Osteocyte (in vitro differentiated cells): Measurements from ENCODE around the gene COX5B. TPM values are rescaled to one million over a fixed set of nuclear protein-coding genes. Genes with fewer than 3 reads are reported as not detected.
A peak's percentile ranks its signal among the peaks of the same experiment; 100 is the strongest.
"Not testable (repeated sequence)": the region's sequence is repeated elsewhere in the genome, so short reads cannot be mapped to it uniquely, and the experiment has no call there.

ENCODE experiments used
- DNase-seq: peaks from one replicate; pipeline ENCODE4 v3.0.0; 2021; ENCODE audit warnings: mixed read lengths; ENCODE audit not compliant: unreplicated experiment; ENCODE audit errors: extremely low spot score
- H3K27ac Mint-ChIP-seq: one replicate; pipeline ENCODE4 v1.8.0; 2021; ENCODE audit warnings: mild to moderate bottlenecking, mixed read lengths; ENCODE audit not compliant: unreplicated experiment
- H3K27me3 Mint-ChIP-seq: one replicate; pipeline ENCODE4 v1.8.0; 2021; ENCODE audit warnings: mixed read lengths; ENCODE audit not compliant: unreplicated experiment
- H3K36me3 Mint-ChIP-seq: one replicate; pipeline ENCODE4 v1.8.0; 2021; ENCODE audit warnings: mixed read lengths; ENCODE audit not compliant: unreplicated experiment
- H3K4me1 Mint-ChIP-seq: one replicate; pipeline ENCODE4 v1.8.0; 2021; ENCODE audit warnings: mixed read lengths; ENCODE audit not compliant: unreplicated experiment
- H3K4me3 Mint-ChIP-seq: one replicate; pipeline ENCODE4 v1.8.0; 2021; ENCODE audit warnings: mild to moderate bottlenecking, moderate library complexity, mixed read lengths; ENCODE audit not compliant: unreplicated experiment
- H3K9me3 Mint-ChIP-seq: one replicate; pipeline ENCODE4 v1.8.0; 2021; ENCODE audit warnings: mixed read lengths; ENCODE audit not compliant: unreplicated experiment
- long read RNA-seq: library from polyadenylated mRNA; unstranded; transcript quantifications from one replicate; pipeline ENCODE4 v2.0.0, GENCODE V29; 2021
- total RNA-seq: library from RNA; stranded (reverse); gene quantifications from 2 replicates; pipeline ENCODE4 v1.2.1, GENCODE V29; 2021
- TF ChIP-seq, protein P1 (sequence below): fragments of 200-600 bp; sonication (generic); IDR thresholded peaks from 2 replicates; pipeline ENCODE4 v1.5.0; 2021; ENCODE audit warnings: antibody characterized with exemption, mild to moderate bottlenecking, moderate library complexity

The COX5B gene, protein sequence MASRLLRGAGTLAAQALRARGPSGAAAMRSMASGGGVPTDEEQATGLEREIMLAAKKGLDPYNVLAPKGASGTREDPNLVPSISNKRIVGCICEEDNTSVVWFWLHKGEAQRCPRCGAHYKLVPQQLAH
- 185 and 191 TPM in 2 replicates for total RNA-seq
- long read RNA-seq, transcript COX5B-201 (4 exons, 712 nt), result major isoform, 61 of 69 reads
- long read RNA-seq, partial matches to known transcripts, result 7 of 69 reads
- long read RNA-seq, other reads (novel, unspliced or antisense), result 1 of 69 reads

DNA sequence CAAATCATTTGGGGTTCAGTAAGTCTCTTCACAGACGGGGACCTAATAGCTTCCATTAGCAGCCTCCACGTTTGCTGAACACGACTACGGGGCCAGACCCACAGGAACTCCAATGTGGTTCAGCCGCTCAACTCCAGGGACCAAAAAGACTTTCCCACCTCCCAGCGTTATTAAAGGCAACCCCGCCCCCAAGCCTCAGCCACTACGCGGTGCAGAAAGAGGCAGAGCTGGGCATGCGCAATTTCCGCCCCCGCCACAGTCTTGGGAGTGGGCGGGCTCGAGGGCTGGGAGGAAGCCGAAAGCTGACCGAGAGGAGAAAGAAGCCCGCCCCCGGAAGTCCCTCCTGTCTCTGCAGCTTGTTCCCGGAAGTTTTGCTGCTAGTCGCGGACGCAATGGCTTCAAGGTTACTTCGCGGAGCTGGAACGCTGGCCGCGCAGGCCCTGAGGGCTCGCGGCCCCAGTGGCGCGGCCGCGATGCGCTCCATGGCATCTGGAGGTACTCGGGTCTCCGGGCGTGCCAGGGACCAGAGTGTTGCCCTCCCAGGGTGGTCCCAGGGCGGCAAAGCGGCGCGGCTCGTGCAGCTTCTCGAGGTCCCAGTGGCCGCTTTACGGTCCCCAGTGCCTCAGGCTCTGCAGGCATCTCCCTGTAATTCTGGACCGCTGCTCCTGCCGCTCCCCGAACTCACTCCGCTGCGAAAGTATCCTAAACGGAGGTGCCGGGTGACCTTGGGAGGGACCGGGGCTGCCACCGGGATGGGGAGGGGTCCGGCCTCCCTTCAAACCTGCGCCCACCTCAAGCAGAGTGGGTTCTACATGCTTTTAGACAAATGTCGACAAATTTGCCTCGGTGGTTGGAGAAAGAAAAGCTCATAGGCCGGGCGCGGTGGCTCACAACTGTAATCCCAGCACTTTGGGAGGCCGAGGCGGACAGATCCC, at the start of gene COX5B:
TSS of gene COX5B (plus strand) at position 368 of the 935 bp plus-strand sequence. CDS start at position 393, 25 bp downstream.
- H3K4me1 Mint-ChIP-seq, result peaks cover 15% of the 10 kb centered on the region
- TF ChIP-seq, protein P1, sequence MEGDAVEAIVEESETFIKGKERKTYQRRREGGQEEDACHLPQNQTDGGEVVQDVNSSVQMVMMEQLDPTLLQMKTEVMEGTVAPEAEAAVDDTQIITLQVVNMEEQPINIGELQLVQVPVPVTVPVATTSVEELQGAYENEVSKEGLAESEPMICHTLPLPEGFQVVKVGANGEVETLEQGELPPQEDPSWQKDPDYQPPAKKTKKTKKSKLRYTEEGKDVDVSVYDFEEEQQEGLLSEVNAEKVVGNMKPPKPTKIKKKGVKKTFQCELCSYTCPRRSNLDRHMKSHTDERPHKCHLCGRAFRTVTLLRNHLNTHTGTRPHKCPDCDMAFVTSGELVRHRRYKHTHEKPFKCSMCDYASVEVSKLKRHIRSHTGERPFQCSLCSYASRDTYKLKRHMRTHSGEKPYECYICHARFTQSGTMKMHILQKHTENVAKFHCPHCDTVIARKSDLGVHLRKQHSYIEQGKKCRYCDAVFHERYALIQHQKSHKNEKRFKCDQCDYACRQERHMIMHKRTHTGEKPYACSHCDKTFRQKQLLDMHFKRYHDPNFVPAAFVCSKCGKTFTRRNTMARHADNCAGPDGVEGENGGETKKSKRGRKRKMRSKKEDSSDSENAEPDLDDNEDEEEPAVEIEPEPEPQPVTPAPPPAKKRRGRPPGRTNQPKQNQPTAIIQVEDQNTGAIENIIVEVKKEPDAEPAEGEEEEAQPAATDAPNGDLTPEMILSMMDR, result no peak
- H3K36me3 Mint-ChIP-seq, result peaks cover 18% of the 10 kb centered on the region
- H3K27ac Mint-ChIP-seq, result peak within 1 kb of the TSS; percentile 97
- DNase-seq, result peak; percentile 99
- H3K9me3 Mint-ChIP-seq, result no peaks in the 10 kb centered on the region
- H3K27me3 Mint-ChIP-seq, result no peaks in the 10 kb centered on the region
- peak within 1 kb of the TSS; percentile 90 for H3K4me3 Mint-ChIP-seq

DNA sequence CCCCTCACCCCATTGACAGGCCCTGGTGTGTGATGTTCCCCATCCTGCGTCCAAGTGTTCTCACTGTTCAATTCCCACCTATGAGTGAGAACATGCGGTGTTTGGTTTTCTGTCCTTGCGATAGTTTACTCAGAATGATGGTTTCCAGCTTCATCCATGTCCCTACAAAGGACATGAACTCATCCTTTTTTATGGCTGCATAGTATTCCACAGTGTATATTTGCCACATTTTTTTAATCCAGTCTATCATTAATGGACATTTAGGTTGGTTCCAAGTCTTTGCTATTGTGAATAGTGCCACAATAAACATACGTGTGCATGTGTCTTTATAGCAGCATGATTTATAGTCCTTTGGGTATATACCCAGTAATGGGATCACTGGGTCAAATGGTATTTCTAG, 49.7 kb upstream of the COX5B start:
- H3K4me1 Mint-ChIP-seq, H3K27ac Mint-ChIP-seq, H3K4me3 Mint-ChIP-seq, H3K9me3 Mint-ChIP-seq, DNase-seq, H3K36me3 Mint-ChIP-seq: not testable (repeated sequence)
- H3K27me3 Mint-ChIP-seq, result peaks cover 53% of the 10 kb centered on the region

DNA sequence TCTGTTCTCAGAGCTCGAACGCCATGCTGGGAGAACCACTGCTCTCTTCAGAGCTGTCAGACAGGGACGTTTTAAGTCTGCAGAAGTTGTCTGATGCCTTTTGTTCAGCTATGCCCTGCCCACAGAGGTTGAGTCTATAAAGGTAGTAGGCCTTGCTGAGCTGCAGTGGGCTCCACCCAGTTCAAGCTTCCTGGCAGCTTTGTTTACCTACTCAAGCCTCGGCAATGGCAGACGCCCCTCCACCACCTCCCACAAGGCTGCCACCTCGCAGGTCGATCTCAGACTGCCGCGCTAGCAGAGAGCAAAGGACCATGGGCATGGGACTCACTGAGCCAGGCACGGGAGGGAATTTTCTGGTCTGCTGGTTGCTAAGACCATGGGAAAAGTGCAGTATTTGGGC, 44.3 kb upstream of the COX5B start:
- not testable (repeated sequence) for H3K4me1 Mint-ChIP-seq, H3K36me3 Mint-ChIP-seq, DNase-seq, H3K27ac Mint-ChIP-seq, H3K4me3 Mint-ChIP-seq, H3K9me3 Mint-ChIP-seq
- peaks cover 39% of the 10 kb centered on the region for H3K27me3 Mint-ChIP-seq

DNA sequence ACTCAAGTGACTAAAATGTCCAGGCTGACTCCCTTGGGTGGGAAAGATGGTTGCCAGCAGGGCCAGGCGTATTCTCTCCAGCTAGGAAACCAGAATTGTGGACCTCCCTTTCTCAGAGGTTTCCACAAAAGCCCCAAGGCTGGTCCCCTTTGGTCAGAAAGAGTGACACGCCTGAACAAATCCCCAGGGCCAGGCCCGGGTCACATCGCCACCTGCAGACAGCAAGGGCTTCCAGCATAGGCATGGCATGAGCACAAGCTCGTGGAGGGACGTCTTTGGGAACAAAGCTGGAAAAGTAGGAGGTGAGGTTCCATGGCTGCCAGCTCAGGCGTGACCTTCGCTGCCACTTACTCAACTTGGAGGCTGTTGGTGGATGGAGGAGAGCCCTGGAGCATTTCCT, 40.8 kb upstream of the COX5B start:
- peaks cover 12% of the 10 kb centered on the region for H3K27me3 Mint-ChIP-seq
- H3K4me1 Mint-ChIP-seq, H3K27ac Mint-ChIP-seq, H3K4me3 Mint-ChIP-seq, H3K36me3 Mint-ChIP-seq, DNase-seq, H3K9me3 Mint-ChIP-seq: not testable (repeated sequence)

DNA sequence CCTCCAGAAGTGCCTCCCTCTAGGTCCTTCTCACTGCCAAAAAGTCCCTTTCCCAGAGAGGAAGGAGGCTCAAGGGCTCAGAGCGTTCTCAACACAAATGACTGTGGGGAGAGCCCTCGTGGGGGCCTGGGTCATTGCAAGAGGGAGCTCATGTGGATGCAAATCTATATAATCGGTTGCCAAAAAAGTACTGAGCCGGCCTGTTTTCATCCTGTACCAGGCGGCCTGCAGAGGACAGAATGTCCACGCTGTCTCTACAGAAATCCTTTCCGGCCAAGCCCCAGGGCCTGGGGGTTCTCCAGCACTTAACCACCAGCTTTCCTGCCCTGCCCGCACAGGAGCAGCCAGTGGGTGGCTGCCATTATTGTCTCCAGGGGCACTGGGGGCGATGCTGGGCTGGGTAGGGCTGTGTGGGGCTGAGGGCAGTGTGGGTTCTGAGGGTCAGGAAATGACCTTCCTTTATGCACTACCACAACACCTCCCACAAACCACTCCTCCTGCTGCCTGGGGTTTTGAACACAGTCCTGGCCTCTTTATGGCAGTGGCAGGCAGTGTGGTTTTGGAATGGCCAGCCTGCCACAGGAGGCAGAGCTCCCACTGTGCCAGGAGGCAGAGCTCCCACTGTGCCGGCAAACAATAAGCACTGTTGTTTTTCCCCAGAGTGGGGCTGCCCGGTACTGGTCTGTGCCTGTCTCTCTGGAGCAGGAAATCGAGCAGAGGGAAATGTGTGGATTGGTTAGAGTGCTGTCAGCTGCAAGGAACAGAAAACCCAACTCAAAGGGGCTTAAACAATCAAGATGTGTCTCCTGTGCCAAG, 40.1 kb upstream of the COX5B start:
- H3K27ac Mint-ChIP-seq, DNase-seq, H3K9me3 Mint-ChIP-seq, H3K4me3 Mint-ChIP-seq, H3K4me1 Mint-ChIP-seq, H3K36me3 Mint-ChIP-seq, H3K27me3 Mint-ChIP-seq: not testable (repeated sequence)

DNA sequence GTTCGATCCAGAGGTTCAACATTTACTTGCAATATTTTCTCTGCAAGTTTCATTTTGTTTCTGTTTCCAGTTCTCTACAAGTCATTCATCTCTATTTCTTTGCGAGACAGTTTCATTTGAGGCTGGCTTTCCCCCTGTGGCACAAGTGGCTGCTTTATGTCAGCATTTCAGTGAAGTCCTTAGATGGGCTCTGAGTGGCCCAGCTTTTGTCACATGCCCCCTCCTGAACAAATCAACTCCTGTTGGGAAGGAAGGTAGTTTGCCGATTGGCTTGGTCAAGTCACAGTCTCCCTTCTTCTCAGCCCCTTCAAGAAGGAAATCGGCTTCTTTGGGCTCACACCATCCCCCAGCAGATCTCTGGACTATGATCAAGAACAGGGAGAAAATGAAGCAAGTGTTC, 37.1 kb upstream of the COX5B start:
- DNase-seq, H3K27ac Mint-ChIP-seq, H3K27me3 Mint-ChIP-seq, H3K9me3 Mint-ChIP-seq, H3K36me3 Mint-ChIP-seq, H3K4me3 Mint-ChIP-seq, H3K4me1 Mint-ChIP-seq: not testable (repeated sequence)

DNA sequence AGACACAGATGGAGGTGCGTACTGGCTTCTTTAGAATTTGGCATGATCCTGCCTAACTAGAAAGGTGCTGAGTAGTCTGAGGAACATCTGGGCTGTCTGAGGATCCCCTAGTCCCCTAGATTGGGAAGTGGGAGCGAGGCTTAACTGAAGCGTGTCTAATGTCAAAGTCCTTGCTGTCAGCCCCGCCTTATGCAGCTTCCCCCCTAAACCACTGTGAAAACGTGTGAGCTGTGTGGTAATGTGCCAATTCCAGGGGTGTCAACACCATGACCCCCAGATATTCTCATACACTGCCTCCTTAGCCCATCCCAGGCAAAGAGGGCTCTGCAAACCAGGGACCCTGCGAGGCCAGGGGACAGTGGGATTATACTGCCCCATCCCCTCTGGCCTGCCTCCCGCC, 34.0 kb upstream of the COX5B start:
- not testable (repeated sequence) for H3K4me1 Mint-ChIP-seq, H3K9me3 Mint-ChIP-seq, H3K27ac Mint-ChIP-seq, DNase-seq, H3K4me3 Mint-ChIP-seq, H3K27me3 Mint-ChIP-seq, H3K36me3 Mint-ChIP-seq

DNA sequence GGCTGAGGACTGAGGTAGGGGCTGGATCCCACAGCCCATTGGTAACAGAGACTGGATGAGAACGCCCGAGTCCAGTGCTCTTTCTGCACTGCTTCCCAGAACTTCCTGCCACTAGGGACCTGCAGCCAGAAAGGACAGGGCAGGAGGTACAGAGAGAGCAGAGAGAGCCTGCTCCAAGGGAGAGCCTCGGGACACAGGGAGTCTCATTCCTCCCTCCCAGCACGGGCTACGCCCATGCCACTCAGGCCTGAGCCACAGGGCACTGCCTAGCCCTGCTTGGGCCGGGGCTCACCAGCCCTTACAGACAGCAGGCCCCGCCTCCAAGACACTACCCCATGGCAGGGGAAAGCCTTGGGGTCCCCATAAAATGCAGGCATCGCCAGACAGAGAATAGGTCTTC, 30.1 kb upstream of the COX5B start:
- H3K27ac Mint-ChIP-seq, H3K27me3 Mint-ChIP-seq, H3K4me3 Mint-ChIP-seq, H3K36me3 Mint-ChIP-seq, DNase-seq, H3K9me3 Mint-ChIP-seq: not testable (repeated sequence)
- H3K4me1 Mint-ChIP-seq, result peaks cover 12% of the 10 kb centered on the region
